Keratinocyte (primary cell): ENCODE measurements around the gene CLIP2. TPM values are rescaled to one million over a fixed set of nuclear protein-coding genes. Genes with fewer than 3 reads are reported as not detected.

Experiments
- DNase-seq: peaks from one replicate; pipeline ENCODE4 v3.0.0-alpha.2; 2011; ENCODE audit warnings: low read depth, missing footprints, low spot score
- FAIRE-seq: peaks from 2 replicates; lab custom pipeline; 2011; peaks lifted over from hg19 to GRCh38; lab: Jason Lieb, UNC
- H2AFZ ChIP-seq: 2 replicates; pipeline ENCODE4 v1.6.0; 2012; ENCODE audit warnings: low read length, control low read depth, inconsistent platforms; ENCODE audit not compliant: control insufficient read depth
- H3K27ac ChIP-seq: 2 replicates; pipeline ENCODE4 v1.5.1; 2011; ENCODE audit warnings: low read length; ENCODE audit not compliant: control insufficient read depth, insufficient read depth
- H3K27me3 ChIP-seq: 3 replicates; pipeline ENCODE4 v1.6.0; 2011; ENCODE audit warnings: low read length; ENCODE audit not compliant: control insufficient read depth, insufficient read depth; ENCODE audit errors: extremely low read depth
- H3K36me3 ChIP-seq, 2 experiments: 2 replicates in 1 of 2; 3 replicates in 1 of 2; pipeline ENCODE4 v1.5.1; 2011; ENCODE audit warnings: low read length in 2 of 2, mild to moderate bottlenecking in 1 of 2; ENCODE audit not compliant: control insufficient read depth in 2 of 2, insufficient read depth in 2 of 2; ENCODE audit errors: extremely low read depth in 1 of 2
- H3K4me1 ChIP-seq: 3 replicates; pipeline ENCODE4 v1.5.1; 2011; ENCODE audit warnings: low read length; ENCODE audit not compliant: control insufficient read depth, insufficient read depth; ENCODE audit errors: extremely low read depth
- H3K4me2 ChIP-seq: 3 replicates; pipeline ENCODE4 v1.6.0; 2011; ENCODE audit warnings: low read depth, low read length; ENCODE audit not compliant: control insufficient read depth, insufficient read depth; ENCODE audit errors: extremely low read depth
- H3K4me3 ChIP-seq, 3 experiments: fragments of 200-600 bp in 1 of 3; sonication (generic) in 1 of 3; 2 replicates in 2 of 3; 3 replicates in 1 of 3; pipeline ENCODE4 v1.5.1; 2011 to 2016; ENCODE audit warnings: low read length in 3 of 3, mild to moderate bottlenecking in 3 of 3, control low read depth in 2 of 3, inconsistent platforms in 1 of 3, low read depth in 1 of 3, mixed read lengths in 1 of 3, mixed run types in 1 of 3, moderate library complexity in 1 of 3; ENCODE audit not compliant: control insufficient read depth in 2 of 3, insufficient read depth in 2 of 3; ENCODE audit errors: extremely low read depth in 1 of 3
- H3K79me2 ChIP-seq: 2 replicates; pipeline ENCODE4 v1.6.0; 2012; ENCODE audit warnings: low read length; ENCODE audit not compliant: control insufficient read depth, insufficient read depth
- H3K9ac ChIP-seq: 3 replicates; pipeline ENCODE4 v1.6.0; 2011; ENCODE audit warnings: low read length; ENCODE audit not compliant: control insufficient read depth, insufficient read depth; ENCODE audit errors: extremely low read depth
- H3K9me1 ChIP-seq: 3 replicates; pipeline ENCODE4 v1.6.0; 2011; ENCODE audit warnings: low read length; ENCODE audit not compliant: control insufficient read depth, insufficient read depth; ENCODE audit errors: extremely low read depth
- H3K9me3 ChIP-seq: 2 replicates; pipeline ENCODE4 v1.5.1; 2012; ENCODE audit warnings: low read depth, low read length; ENCODE audit not compliant: control insufficient read depth
- H4K20me1 ChIP-seq: 3 replicates; pipeline ENCODE4 v1.6.0; 2011; ENCODE audit warnings: low read length; ENCODE audit not compliant: control insufficient read depth, insufficient read depth; ENCODE audit errors: extremely low read depth
- CTCF ChIP-seq, 3 experiments: IDR thresholded peaks in 1 of 3; conservative IDR thresholded peaks in 1 of 3; optimal IDR thresholded peaks in 1 of 3; 2 replicates in 2 of 3; 3 replicates in 1 of 3; pipeline versions ENCODE3 to v1.5.1; 2011; ENCODE audit warnings: low read length in 3 of 3, mild to moderate bottlenecking in 3 of 3, moderate library complexity in 2 of 3, control low read depth in 1 of 3, inconsistent platforms in 1 of 3; ENCODE audit not compliant: insufficient read depth in 2 of 3; ENCODE audit errors: extremely low read depth in 1 of 3
- EZH2 ChIP-seq: IDR thresholded peaks from one replicate; pipeline ENCODE4 v1.6.1; 2012; ENCODE audit warnings: inconsistent platforms, mild to moderate bottlenecking, low read length, moderate library complexity
- dilution Hi-C: fragments of 300-500 bp; cut with MboI; formaldehyde crosslinking; loops from one replicate; pipeline ENCODE4 v1.7.0; 2020; ENCODE audit warnings: low sequenced_read_pairs; ENCODE audit not compliant: extremely low pct_ligation_motif_present
- polyA plus RNA-seq, 5 experiments: library from polyadenylated mRNA; depleted of rRNA in 3 of 5; stranded (reverse) in 3 of 5; stranded (forward) in 1 of 5; unstranded in 1 of 5; fragments of >200 nt; gene quantifications; 1 replicate in 1 of 5; 2 replicates in 3 of 5; 3 replicates in 1 of 5; pipeline versions ENCODE4 v1.2.1 to v1.2.3, GENCODE V29; 2011 to 2012; ENCODE audit warnings: missing spikeins in 2 of 5, low read depth in 1 of 5, low replicate concordance in 1 of 5

The CLIP2 gene
- polyA plus RNA-seq, 1 donor (not counting 4 experiments of a cell fraction or from before 2014, with no cell fraction given), result 2.6 TPM

GRCh38 chr7:74403521-74404387, 114.5 kb downstream of the CLIP2 start:
- TF ChIP-seq CTCF (optimal IDR thresholded peaks at IDR 0.05 in 1 of 3, IDR thresholded peaks at IDR 0.05 in 1 of 3, conservative IDR thresholded peaks at IDR 0.05 in 1 of 3; ENCODE audit: extremely low read depth in 1 of 3, insufficient read depth in 2 of 3, low read length in 3 of 3), result no peak
- TF ChIP-seq EZH2, result no peak
- FAIRE-seq (no peak), DNase-seq (no peak)
- Histone ChIP-seq H3K27me3 (no peaks in the 10 kb centered on the region), H3K9ac (no peak overlapping the region), H2AFZ (no peak overlapping the region), H3K9me1 (no peaks in the 10 kb centered on the region), H3K79me2 (no peaks in the 10 kb centered on the region), H3K4me2 (no peak overlapping the region), H3K9me3 (no peaks in the 10 kb centered on the region), H3K27ac (no peak overlapping the region), H3K4me1 (no peaks in the 10 kb centered on the region), H3K36me3 (peaks cover 0 to 7% of the 10 kb centered on the region in 2 experiments), H4K20me1 (no peaks in the 10 kb centered on the region), H3K4me3 (no peak overlapping the region)
- dilution Hi-C loops, result no loop called here

- H3K9me1 ChIP-seq, result no peaks in the 10 kb centered on the region
- H3K79me2 ChIP-seq, result no peaks in the 10 kb centered on the region
- H3K27ac ChIP-seq, result no peak overlapping the region
- H3K9ac ChIP-seq, result no peak overlapping the region
- FAIRE-seq (no peak), DNase-seq (no peak)
- no peak overlapping the region for H3K4me3 ChIP-seq
- H3K9me3 ChIP-seq, result no peaks in the 10 kb centered on the region
- no peaks in the 10 kb centered on the region for H3K27me3 ChIP-seq
- TF ChIP-seq CTCF (optimal IDR thresholded peaks at IDR 0.05 in 1 of 3, IDR thresholded peaks at IDR 0.05 in 1 of 3, conservative IDR thresholded peaks at IDR 0.05 in 1 of 3; ENCODE audit: extremely low read depth in 1 of 3, insufficient read depth in 2 of 3, low read length in 3 of 3) (no peak), EZH2 (no peak)
- dilution Hi-C loops, result no loop called here
- no peaks in the 10 kb centered on the region for H3K4me1 ChIP-seq
- H2AFZ ChIP-seq, result no peak overlapping the region
- peaks cover 0 to 7% of the 10 kb centered on the region in 2 experiments for H3K36me3 ChIP-seq
- H4K20me1 ChIP-seq, result no peaks in the 10 kb centered on the region
- H3K4me2 ChIP-seq, result no peak overlapping the region
These were observed 115.1 kb downstream of the CLIP2 start for GRCh38 chr7:74404388-74404700.
